IMR-90 (cell line): ENCODE measurements around the gene AHR. TPM values are rescaled to one million over a fixed set of nuclear protein-coding genes. Genes with fewer than 3 reads are reported as not detected.
A peak's percentile ranks its signal among the peaks of the same experiment; 100 is the strongest.

ENCODE experiments used
- ATAC-seq: fragments of 200-7000 bp; cut with Tn5 transposase; 2 replicates; pipeline ENCODE4 v1.9.1; 2020; ENCODE audit warnings: low read depth, mild to moderate bottlenecking, moderate library complexity
- BruUV-seq: library from RNA; stranded (reverse); fragments of 400-500 nt; replicated peaks from 2 replicates; lab custom pipeline; 2021; lab: Mats Ljungman, UMichigan
- CTCF ChIA-PET: fragments of 300-600 bp; formaldehyde crosslinking; extraction: SDS; loops from one replicate; lab custom pipeline; 2021; ENCODE audit warnings: antibody characterized with exemption; lab: Yijun Ruan, JAX
- POLR2A ChIA-PET: fragments of 300-600 bp; sonication (Branson Sonifier 250); formaldehyde crosslinking; loops from one replicate; lab custom pipeline; 2022; ENCODE audit warnings: antibody characterized with exemption; ENCODE audit not compliant: unreplicated experiment; lab: Charles Lee
- DNase-seq: peaks from one replicate; pipeline ENCODE4 v3.0.0; 2013
- H2AFZ ChIP-seq: replicated peaks from 2 replicates; pipeline ENCODE3; 2013; ENCODE audit warnings: low read length, mild to moderate bottlenecking; ENCODE audit not compliant: poor library complexity
- H2AK5ac ChIP-seq: 2 replicates; pipeline ENCODE4 v1.6.1; 2013; ENCODE audit warnings: low read depth, low read length, inconsistent platforms
- H2AK9ac ChIP-seq: replicated peaks from 2 replicates; pipeline ENCODE3; 2013; ENCODE audit warnings: mild to moderate bottlenecking, low read depth, low read length, moderate library complexity; ENCODE audit not compliant: poor library complexity
- H2BK120ac ChIP-seq: 2 replicates; pipeline ENCODE4 v1.6.1; 2013; ENCODE audit warnings: low read depth, low read length, inconsistent platforms
- H2BK15ac ChIP-seq: 3 replicates; pipeline ENCODE4 v1.6.1; 2013; ENCODE audit warnings: low read depth, low read length, inconsistent platforms
- H2BK20ac ChIP-seq: 2 replicates; pipeline ENCODE4 v1.6.1; 2013; ENCODE audit warnings: low read depth, mild to moderate bottlenecking, inconsistent platforms, low read length, moderate library complexity
- H2BK5ac ChIP-seq: 2 replicates; pipeline ENCODE4 v1.6.1; 2013; ENCODE audit warnings: mild to moderate bottlenecking, low read depth, low read length, inconsistent platforms; ENCODE audit not compliant: poor library complexity, severe bottlenecking
- H3K14ac ChIP-seq: replicated peaks from 2 replicates; pipeline ENCODE4 v1.6.1; 2013; ENCODE audit warnings: low read depth, low read length, inconsistent platforms
- H3K18ac ChIP-seq: 2 replicates; pipeline ENCODE4 v1.6.1; 2013; ENCODE audit warnings: low read depth, low read length, control low read depth
- H3K23ac ChIP-seq: 2 replicates; pipeline ENCODE4 v1.6.1; 2013; ENCODE audit warnings: low read depth, low read length, inconsistent platforms
- H3K27ac ChIP-seq: 2 replicates; pipeline ENCODE4 v1.5.1; 2013; ENCODE audit warnings: mild to moderate bottlenecking, control low read depth, low read length; ENCODE audit not compliant: insufficient read depth
- H3K27me3 ChIP-seq: 2 replicates; pipeline ENCODE4 v1.6.1; 2013; ENCODE audit warnings: low read length; ENCODE audit not compliant: control insufficient read depth, insufficient read depth
- H3K36me3 ChIP-seq: 2 replicates; pipeline ENCODE4 v1.6.1; 2013; ENCODE audit warnings: low read length, mixed read lengths; ENCODE audit not compliant: control insufficient read depth, insufficient read depth
- H3K4ac ChIP-seq: 2 replicates; pipeline ENCODE4 v1.6.1; 2013; ENCODE audit warnings: low read depth, low read length, inconsistent platforms
- H3K4me1 ChIP-seq: 2 replicates; pipeline ENCODE4 v1.6.1; 2013; ENCODE audit warnings: low read length, mixed read lengths; ENCODE audit not compliant: control insufficient read depth, insufficient read depth
- H3K4me2 ChIP-seq: 2 replicates; pipeline ENCODE4 v1.6.1; 2013; ENCODE audit warnings: low read depth, mild to moderate bottlenecking, control low read depth, low read length, moderate library complexity
- H3K4me3 ChIP-seq: 2 replicates; pipeline ENCODE4 v1.5.1; 2013; ENCODE audit warnings: low read depth, mild to moderate bottlenecking, control low read depth, low read length, moderate library complexity; ENCODE audit not compliant: insufficient read depth
- H3K56ac ChIP-seq: 2 replicates; pipeline ENCODE4 v1.6.1; 2013; ENCODE audit warnings: low read length, inconsistent platforms; ENCODE audit not compliant: insufficient read depth; ENCODE audit errors: extremely low read depth
- H3K79me1 ChIP-seq, 2 experiments: 2 replicates each; pipeline ENCODE4 v1.6.1; 2013; ENCODE audit warnings: low read length in 2 of 2, inconsistent platforms in 1 of 2, low read depth in 1 of 2
- H3K9ac ChIP-seq: 2 replicates; pipeline ENCODE4 v1.6.1; 2013; ENCODE audit warnings: low read depth, low read length, control low read depth
- H3K9me1 ChIP-seq: 2 replicates; pipeline ENCODE4 v1.6.1; 2013; ENCODE audit warnings: low read length, inconsistent platforms; ENCODE audit not compliant: insufficient read depth
- H3K9me3 ChIP-seq: 2 replicates; pipeline ENCODE4 v1.6.1; 2013; ENCODE audit warnings: low read length; ENCODE audit not compliant: control insufficient read depth, insufficient read depth
- H4K20me1 ChIP-seq: 2 replicates; pipeline ENCODE4 v1.6.1; 2013; ENCODE audit warnings: low read length, inconsistent platforms; ENCODE audit not compliant: insufficient read depth
- H4K5ac ChIP-seq: 2 replicates; pipeline ENCODE4 v1.6.1; 2013; ENCODE audit warnings: mild to moderate bottlenecking, low read depth, low read length, control low read depth
- H4K8ac ChIP-seq, 2 experiments: 2 replicates each; pipeline ENCODE4 v1.6.1; 2013; ENCODE audit warnings: low read depth in 2 of 2, low read length in 2 of 2, control low read depth in 1 of 2, inconsistent platforms in 1 of 2
- H4K91ac ChIP-seq: 2 replicates; pipeline ENCODE4 v1.6.1; 2013; ENCODE audit warnings: low read depth, low read length, inconsistent platforms; ENCODE audit not compliant: insufficient read depth
- BHLHE40 ChIP-seq: fragments of 150-350 bp; IDR thresholded peaks from 2 replicates; pipeline ENCODE4 v1.6.1; 2016; ENCODE audit warnings: mild to moderate bottlenecking, low read depth, low read length
- CEBPB ChIP-seq: IDR thresholded peaks from 2 replicates; pipeline ENCODE4 v1.6.1; 2012; ENCODE audit warnings: low read depth, low read length, improper control_type of control experiment
- FOS ChIP-seq: fragments of 150-350 bp; IDR thresholded peaks from 2 replicates; pipeline ENCODE4 v1.6.1; 2016; ENCODE audit warnings: low read depth, low read length
- MAFK ChIP-seq: IDR thresholded peaks from 2 replicates; pipeline ENCODE4 v1.6.1; 2012; ENCODE audit warnings: low read depth, low read length, improper control_type of control experiment
- MXI1 ChIP-seq: IDR thresholded peaks from 2 replicates; pipeline ENCODE4 v1.6.1; 2012; ENCODE audit warnings: low read depth, mild to moderate bottlenecking, low read length, moderate library complexity, borderline replicate concordance
- NFE2L2 ChIP-seq: fragments of 150-350 bp; IDR thresholded peaks from 2 replicates; pipeline ENCODE4 v1.6.1; 2016; ENCODE audit warnings: low read depth, mild to moderate bottlenecking, low read length
- POLR2A ChIP-seq: IDR thresholded peaks from 2 replicates; pipeline ENCODE4 v1.6.1; 2012; ENCODE audit warnings: mild to moderate bottlenecking, low read depth, low read length
- RAD21 ChIP-seq: IDR thresholded peaks from 2 replicates; pipeline ENCODE4 v1.6.1; 2012; ENCODE audit warnings: low read length, improper control_type of control experiment
- RCOR1 ChIP-seq: IDR thresholded peaks from 2 replicates; pipeline ENCODE4 v1.6.1; 2012; ENCODE audit warnings: mild to moderate bottlenecking, low read length, improper control_type of control experiment; ENCODE audit not compliant: insufficient replicate concordance
- SMC3 ChIP-seq: fragments of 150-350 bp; IDR thresholded peaks from 2 replicates; pipeline ENCODE4 v1.6.1; 2016; ENCODE audit warnings: low read depth, mild to moderate bottlenecking, antibody characterized with exemption, low read length, moderate library complexity
- WGBS, 2 experiments: methylation state at CpG; one replicate each; pipeline versions ENCODE4 v1.1.5 to v1.1.7; 2013; ENCODE audit warnings: missing lambda C conversion rate in 2 of 2; ENCODE audit not compliant: insufficient read length in 1 of 2; ENCODE audit errors: extremely low coverage in 2 of 2; 5-methylcytosine and 5-hydroxymethylcytosine counted together
- dilution Hi-C: fragments of 300-500 bp; cut with HindIII; formaldehyde crosslinking; loops from one replicate; pipeline ENCODE4 v1.14.3; 2018; ENCODE audit warnings: low sequenced_read_pairs; ENCODE audit not compliant: unreplicated experiment
- in situ Hi-C: fragments of 300-500 bp; cut with MboI; formaldehyde crosslinking; loops from 3 replicates; pipeline ENCODE4 v1.14.3; 2019; ENCODE audit warnings: low sequenced_read_pairs, inconsistent platforms, mixed read lengths
- intact Hi-C: fragments of 100-400 bp; cut with micrococcal nuclease; formaldehyde crosslinking; loops from 2 replicates; pipeline ENCODE4 v1.10.0; 2022
- polyA plus RNA-seq, 3 experiments: library from polyadenylated mRNA; depleted of rRNA; stranded (reverse); fragments of >200 nt; gene quantifications; 2 replicates each; pipeline ENCODE4 v1.2.3, GENCODE V29; 2012; ENCODE audit warnings: low replicate concordance in 1 of 3
- total RNA-seq: library from RNA; depleted of rRNA; stranded (reverse); fragments of >200 nt; gene quantifications from 2 replicates; pipeline ENCODE4 v1.2.3, GENCODE V29; 2012
- TF ChIP-seq, protein P1 (sequence below): conservative IDR thresholded peaks from 2 replicates; pipeline ENCODE4 v1.5.1; 2012; ENCODE audit warnings: mild to moderate bottlenecking, low read depth, low read length, improper control_type of control experiment

Gene AHR
- total and polyA plus RNA-seq, 2 of the 4 experiments (the other 2 are of a cell fraction) = 6.9 to 55.2 TPM

DNA sequence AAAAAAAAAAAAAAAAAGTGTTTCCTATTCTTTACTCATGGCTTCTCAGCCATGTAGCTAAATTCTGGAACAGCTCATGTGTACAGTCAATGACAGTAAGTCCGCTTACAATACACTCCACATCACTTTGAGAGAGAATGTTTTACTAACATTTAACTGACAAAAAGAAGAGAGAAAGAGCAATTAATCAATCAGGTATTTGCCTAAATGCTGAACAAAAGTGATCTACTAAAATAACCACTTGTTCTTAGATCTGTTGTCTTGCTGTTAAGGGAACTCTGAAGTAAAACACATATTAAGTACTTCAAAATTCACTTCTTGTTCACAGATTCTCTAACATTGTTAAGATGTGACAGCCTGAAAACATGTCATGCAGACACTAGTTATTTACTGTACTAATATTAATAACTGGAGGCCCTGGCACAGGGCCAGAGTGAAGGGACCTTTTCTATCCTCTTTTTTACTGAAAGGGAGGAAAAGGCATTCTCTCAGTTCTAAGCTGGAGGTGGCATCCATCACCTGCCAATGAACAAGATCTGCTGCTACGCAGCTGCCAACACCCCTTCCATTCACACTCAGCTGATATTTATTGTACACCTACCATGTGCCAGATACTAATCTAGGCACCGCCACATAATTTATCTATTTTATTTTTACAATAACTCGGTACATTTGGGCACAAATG, 72.6 kb downstream of the AHR start (continued):
- no peak for TF ChIP-seq MXI1

DNA sequence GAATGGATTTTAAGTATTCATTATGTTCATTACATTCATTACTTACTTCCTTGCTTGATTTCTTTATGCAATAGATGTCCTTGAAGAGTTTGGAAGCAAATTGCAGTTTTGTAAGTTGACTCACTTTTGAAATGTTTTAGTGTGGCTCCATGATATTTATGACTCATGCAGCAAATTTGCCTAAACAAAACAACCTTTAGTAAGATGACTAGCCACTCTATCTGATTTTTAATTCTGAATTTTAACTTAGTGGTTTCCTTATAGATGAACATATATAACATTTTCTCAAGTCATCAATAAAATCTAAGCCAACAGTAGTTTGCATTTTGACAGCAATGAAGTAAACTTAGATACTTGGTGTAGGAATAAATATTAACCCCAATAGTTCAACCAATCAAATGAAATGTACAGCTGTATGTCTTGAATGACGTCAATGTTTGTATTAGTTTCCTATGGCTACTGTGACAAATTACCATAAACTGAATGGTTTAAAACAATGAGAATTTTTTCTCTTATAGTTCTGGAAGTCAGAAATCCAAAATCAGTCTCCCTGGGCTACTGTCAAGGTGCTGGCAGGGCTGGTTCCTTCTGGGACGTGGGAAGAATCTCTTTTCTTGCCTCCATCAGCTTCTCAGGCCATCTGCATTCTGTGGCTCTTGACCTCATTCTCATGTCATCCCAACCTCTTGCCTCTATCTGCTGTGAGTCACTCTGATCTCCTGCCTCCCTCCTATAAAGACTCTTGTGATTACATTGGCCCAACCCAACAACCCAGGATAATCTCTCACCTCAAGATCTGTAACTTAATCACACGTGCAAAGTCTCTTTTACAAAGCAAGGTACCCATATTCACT, 73.4 kb downstream of the AHR start:
- H3K9ac ChIP-seq = peak overlapping the region; percentile 48; the same call in 1 of the 2 replicates
- peaks cover 17% of the 10 kb centered on the region for H3K9me1 ChIP-seq
- intact Hi-C loops (loop anchor here (1.0 to 10.0 kb wide), 3 partner anchors 34 to 1033 kb away; no protein-coding TSS in a partner anchor), dilution Hi-C loops (no loop called here), in situ Hi-C loops (no loop called here)
- ChIA-PET CTCF (interaction anchor here (0.6 kb wide), 1 partner anchor 14 kb away, joined by 3 read pairs; no protein-coding TSS in a partner anchor), POLR2A (interaction anchor here (0.6 kb wide), 1 partner anchor 150 kb away, joined by 7 read pairs; no protein-coding TSS in a partner anchor)
- TF ChIP-seq NFE2L2 (peak; percentile 63; the same call in 1 of the 2 replicates), MXI1 (no peak), BHLHE40 (peak; percentile 88), RAD21 (0 out of 2 replicates have a peak, but pooled peaks have one; percentile 2), MAFK (0 out of 2 replicates have a peak, but pooled peaks have one; percentile 39), FOS (peak; percentile 100), RCOR1 (peak; percentile 66), CEBPB (peak; percentile 90), POLR2A (peak; percentile 50; the same call in 1 of the 2 replicates), SMC3 (no peak)
- TF ChIP-seq, protein P1, sequence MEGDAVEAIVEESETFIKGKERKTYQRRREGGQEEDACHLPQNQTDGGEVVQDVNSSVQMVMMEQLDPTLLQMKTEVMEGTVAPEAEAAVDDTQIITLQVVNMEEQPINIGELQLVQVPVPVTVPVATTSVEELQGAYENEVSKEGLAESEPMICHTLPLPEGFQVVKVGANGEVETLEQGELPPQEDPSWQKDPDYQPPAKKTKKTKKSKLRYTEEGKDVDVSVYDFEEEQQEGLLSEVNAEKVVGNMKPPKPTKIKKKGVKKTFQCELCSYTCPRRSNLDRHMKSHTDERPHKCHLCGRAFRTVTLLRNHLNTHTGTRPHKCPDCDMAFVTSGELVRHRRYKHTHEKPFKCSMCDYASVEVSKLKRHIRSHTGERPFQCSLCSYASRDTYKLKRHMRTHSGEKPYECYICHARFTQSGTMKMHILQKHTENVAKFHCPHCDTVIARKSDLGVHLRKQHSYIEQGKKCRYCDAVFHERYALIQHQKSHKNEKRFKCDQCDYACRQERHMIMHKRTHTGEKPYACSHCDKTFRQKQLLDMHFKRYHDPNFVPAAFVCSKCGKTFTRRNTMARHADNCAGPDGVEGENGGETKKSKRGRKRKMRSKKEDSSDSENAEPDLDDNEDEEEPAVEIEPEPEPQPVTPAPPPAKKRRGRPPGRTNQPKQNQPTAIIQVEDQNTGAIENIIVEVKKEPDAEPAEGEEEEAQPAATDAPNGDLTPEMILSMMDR = no peak
- H3K4me1 ChIP-seq = peaks cover 27% of the 10 kb centered on the region
- ATAC-seq (peak; percentile 65), DNase-seq (peak; percentile 99)
- peak overlapping the region; percentile 97 for H4K5ac ChIP-seq
- no CpG with 5 or more reads among the region's 3 CpGs for WGBS, 2 experiments
- peak overlapping the region; percentile 72 for H2AK5ac ChIP-seq
- H3K27me3 ChIP-seq = no peaks in the 10 kb centered on the region
- H3K4me3 ChIP-seq = no peak overlapping the region
- peak overlapping the region; percentile 81 for H3K4me2 ChIP-seq
- H4K91ac ChIP-seq = peak overlapping the region; percentile 98
- peak overlapping the region; percentile 95 for H3K23ac ChIP-seq
- H2BK5ac ChIP-seq = peak overlapping the region; percentile 100
- H3K79me1 ChIP-seq = peaks cover 0 to 5% of the 10 kb centered on the region in 2 experiments; a peak in 1 of 4 replicates
- H3K18ac ChIP-seq = peak overlapping the region; percentile 99
- peak overlapping the region; percentile 86; the same call in 2 of the 3 replicates for H2BK15ac ChIP-seq
- peak overlapping the region; percentile 99 for H2BK120ac ChIP-seq
- peak overlapping the region; percentile 64 for H2AFZ ChIP-seq
- peak overlapping the region; percentile 92 for H3K14ac ChIP-seq
- H3K9me3 ChIP-seq = no peaks in the 10 kb centered on the region
- BruUV-seq = no TSS peak
- H3K56ac ChIP-seq = peak overlapping the region; percentile 99
- H3K36me3 ChIP-seq = no peaks in the 10 kb centered on the region
- H2BK20ac ChIP-seq = peak overlapping the region; percentile 99
- H4K8ac ChIP-seq = peak overlapping the region; percentile 55 to 95
- peak overlapping the region; percentile 100 for H3K27ac ChIP-seq
- H2AK9ac ChIP-seq = peak overlapping the region; percentile 66
- H4K20me1 ChIP-seq = no peaks in the 10 kb centered on the region
- peak overlapping the region; percentile 93 for H3K4ac ChIP-seq
